HepG2 (cell line): ENCODE data around the gene PNLIPRP1. TPM values are rescaled to one million over a fixed set of nuclear protein-coding genes. Genes with fewer than 3 reads are reported as not detected.

ENCODE experiments used
- ATAC-seq: fragments of 200-7000 bp; cut with Tn5 transposase; 3 replicates; pipeline ENCODE4 v1.9.1; 2020; ENCODE audit warnings: mild to moderate bottlenecking, moderate library complexity
- BruUV-seq: library from RNA; stranded (reverse); fragments of 400-500 nt; replicated peaks from 2 replicates; lab custom pipeline; 2021; lab: Mats Ljungman, UMichigan
- CTCF ChIA-PET: fragments of 300-600 bp; formaldehyde crosslinking; extraction: SDS; loops from one replicate; lab custom pipeline; 2021; ENCODE audit warnings: low total read pairs, inconsistent platforms, low intra/inter-chr PET ratio; lab: Yijun Ruan, JAX
- POLR2A ChIA-PET: fragments of 350-600 bp; sonication (Branson Sonifier 250); formaldehyde crosslinking; loops from one replicate; lab custom pipeline; 2020; ENCODE audit warnings: antibody characterized with exemption, inconsistent platforms; lab: Yijun Ruan, JAX
- DNase-seq: peaks from one replicate; pipeline ENCODE4 v3.0.0-alpha.2; 2015; ENCODE audit warnings: low spot score
- FAIRE-seq: peaks from 3 replicates; lab custom pipeline; 2011; peaks lifted over from hg19 to GRCh38; lab: Jason Lieb, UNC
- H2AFZ ChIP-seq: one replicate; pipeline ENCODE4 v1.6.1; 2011; ENCODE audit warnings: low read length, inconsistent platforms
- H3K27ac ChIP-seq: fragments of 300-600 bp; 3 replicates; pipeline ENCODE4 v1.8.0; 2011; ENCODE audit warnings: mixed run types, mild to moderate bottlenecking, mixed read lengths, low read length, inconsistent platforms; ENCODE audit not compliant: insufficient read depth; ENCODE audit errors: extremely low read length
- H3K27me3 ChIP-seq, 2 experiments: fragments of 200-600 bp in 1 of 2; 2 replicates in 1 of 2; 3 replicates in 1 of 2; pipeline versions ENCODE4 v1.6.0 to v1.8.0; 2011; ENCODE audit warnings: low read length in 2 of 2, mild to moderate bottlenecking in 2 of 2, moderate library complexity in 2 of 2, inconsistent platforms in 1 of 2; ENCODE audit not compliant: insufficient read depth in 2 of 2, control insufficient read depth in 1 of 2
- H3K36me3 ChIP-seq, 2 experiments: fragments of 200-600 bp in 1 of 2; replicated peaks in 1 of 2; 2 replicates in 1 of 2; 3 replicates in 1 of 2; pipeline versions ENCODE4 v1.5.1 to v1.8.0; 2011; ENCODE audit warnings: low read length in 2 of 2, inconsistent platforms in 1 of 2; ENCODE audit not compliant: insufficient read depth in 2 of 2, control insufficient read depth in 1 of 2
- H3K4me1 ChIP-seq: 2 replicates; pipeline ENCODE4 v1.5.1; 2012; ENCODE audit warnings: low read length, inconsistent platforms; ENCODE audit not compliant: insufficient read depth
- H3K4me2 ChIP-seq: 2 replicates; pipeline ENCODE4 v1.6.0; 2011; ENCODE audit warnings: low read depth, low read length, inconsistent platforms
- H3K4me3 ChIP-seq, 3 experiments: fragments of 200-600 bp in 1 of 3; sonication (generic), shearing (Covaris generic) in 1 of 3; replicated peaks in 1 of 3; 2 replicates each; pipeline ENCODE4 v1.5.1; 2011 to 2016; ENCODE audit warnings: low read length in 3 of 3, inconsistent platforms in 2 of 3, low read depth in 2 of 3, mild to moderate bottlenecking in 2 of 3, control low read depth in 1 of 3, mixed read lengths in 1 of 3; ENCODE audit not compliant: insufficient read depth in 1 of 3
- H3K79me2 ChIP-seq: one replicate; pipeline ENCODE4 v1.6.1; 2011; ENCODE audit warnings: low read length, inconsistent platforms; ENCODE audit not compliant: insufficient read depth
- H3K9ac ChIP-seq: 2 replicates; pipeline ENCODE4 v1.6.0; 2011; ENCODE audit warnings: mild to moderate bottlenecking, low read depth, low read length, inconsistent platforms; ENCODE audit not compliant: insufficient read depth
- H3K9me3 ChIP-seq: 2 replicates; pipeline ENCODE4 v1.5.1; 2012; ENCODE audit warnings: mild to moderate bottlenecking, low read length
- H4K20me1 ChIP-seq: 2 replicates; pipeline ENCODE4 v1.6.0; 2011; ENCODE audit warnings: inconsistent platforms, mild to moderate bottlenecking, low read length, moderate library complexity; ENCODE audit not compliant: insufficient read depth
- BCL6 ChIP-seq: IDR thresholded peaks from 2 replicates; pipeline ENCODE4 v1.6.1; 2016; ENCODE audit warnings: missing genetic modification reagents, missing compliant biosample characterization
- HNRNPH1 ChIP-seq: fragments of 200-400 bp; formaldehyde crosslinking; optimal IDR thresholded peaks from 2 replicates; pipeline ENCODE3; 2017; ENCODE audit warnings: mild to moderate bottlenecking, low read depth, low read length
- NCOA2 ChIP-seq: sonication (generic); formaldehyde crosslinking; IDR thresholded peaks from 2 replicates; pipeline ENCODE4 v1.8.0; 2022; ENCODE audit warnings: inconsistent platforms
- RORA ChIP-seq: sonication (generic); formaldehyde crosslinking; IDR thresholded peaks from 2 replicates; pipeline ENCODE4 v1.5.0; 2020; ENCODE audit warnings: mild to moderate bottlenecking, missing genetic modification reagents, moderate library complexity
- SIN3A ChIP-seq: IDR thresholded peaks from 2 replicates; pipeline ENCODE4 v1.6.1; 2011; ENCODE audit warnings: low read depth, mild to moderate bottlenecking, control low read depth, low read length, borderline replicate concordance
- SOX13 ChIP-seq, 3 experiments: fragments of 450-650 bp in 1 of 3; sonication (generic) in 1 of 3; formaldehyde crosslinking in 1 of 3; IDR thresholded peaks in 2 of 3; conservative IDR thresholded peaks in 1 of 3; 2 replicates each; pipeline versions ENCODE4 v1.5.0 to v1.6.1; 2016 to 2020; ENCODE audit warnings: antibody characterized with exemption in 1 of 3, mild to moderate bottlenecking in 1 of 3, missing compliant biosample characterization in 1 of 3, missing genetic modification reagents in 1 of 3, moderate library complexity in 1 of 3
- SSRP1 ChIP-seq: IDR thresholded peaks from 2 replicates; pipeline ENCODE4 v1.6.1; 2016; ENCODE audit warnings: control low read depth
- ZBTB26 ChIP-seq: IDR thresholded peaks from 2 replicates; pipeline ENCODE4 v1.6.1; 2016; ENCODE audit warnings: missing compliant biosample characterization, missing genetic modification reagents, borderline replicate concordance
- ZBTB34 ChIP-seq: sonication (generic); formaldehyde crosslinking; IDR thresholded peaks from 2 replicates; pipeline ENCODE4 v1.8.0; 2022; ENCODE audit warnings: mild to moderate bottlenecking, missing genetic modification reagents
- ZBTB43 ChIP-seq: sonication (generic); formaldehyde crosslinking; conservative IDR thresholded peaks from 2 replicates; pipeline ENCODE4 v1.4.0; 2020; ENCODE audit warnings: missing genetic modification reagents
- ZBTB44 ChIP-seq: sonication (generic); formaldehyde crosslinking; IDR thresholded peaks from 2 replicates; pipeline ENCODE4 v1.4.0; 2020; ENCODE audit warnings: missing genetic modification reagents
- ZFAT ChIP-seq: sonication (generic); formaldehyde crosslinking; conservative IDR thresholded peaks from 2 replicates; pipeline ENCODE4 v1.8.1; 2023; ENCODE audit warnings: missing genetic modification reagents, inconsistent platforms
- ZNF224 ChIP-seq: sonication (generic); formaldehyde crosslinking; IDR thresholded peaks from 2 replicates; pipeline ENCODE4 v1.5.0; 2020; ENCODE audit warnings: mild to moderate bottlenecking, missing genetic modification reagents
- ZNF878 ChIP-seq: sonication (generic); formaldehyde crosslinking; IDR thresholded peaks from 2 replicates; pipeline ENCODE4 v1.8.1; 2023; ENCODE audit warnings: mild to moderate bottlenecking, missing genetic modification reagents, moderate library complexity
- WGBS: methylation state at CpG from one replicate; pipeline ENCODE4 v1.1.6; 2017; ENCODE audit warnings: low lambda C conversion rate; 5-methylcytosine and 5-hydroxymethylcytosine counted together
- in situ Hi-C: cut with HindIII; loops from 2 replicates; pipeline ENCODE4 v1.10.0; 2017; ENCODE audit warnings: low pct_unique_long_range_greater_than_20kb; ENCODE audit not compliant: extremely low pct_ligation_motif_present
- intact Hi-C: fragments of 100-400 bp; cut with micrococcal nuclease; formaldehyde crosslinking; loops from one replicate; pipeline ENCODE4 v1.10.0; 2022; ENCODE audit not compliant: unreplicated experiment
- polyA plus RNA-seq, 8 experiments: library from polyadenylated mRNA; depleted of rRNA in 3 of 8; stranded (reverse) in 7 of 8; unstranded in 1 of 8; fragments of >200 nt; fragmentation: Illumina TruSeq in 4 of 8; extraction: Trizol in 4 of 8; gene quantifications; 2 replicates each; pipeline versions ENCODE4 v1.2.1 to v1.2.3, GENCODE V29; 2011 to 2016; ENCODE audit warnings: low read depth in 4 of 8, missing spikeins in 1 of 8, mixed read lengths in 1 of 8; ENCODE audit not compliant: insufficient read depth in 1 of 8
- total RNA-seq, 5 experiments: library from RNA; depleted of rRNA; stranded (reverse); fragments of >200 nt; fragmentation: Illumina TruSeq; extraction: Trizol; gene quantifications; 2 replicates each; pipeline ENCODE4 v1.2.3, GENCODE V29; 2016; ENCODE audit warnings: low read depth in 1 of 5

PNLIPRP1 gene
- total and polyA plus RNA-seq, 2 of the 13 experiments (the other 11 are each of a cell fraction or from before 2014, with no cell fraction given): not detected

GRCh38 chr10:116621476-116621875 is 30.7 kb downstream of the PNLIPRP1 start:
- intact Hi-C loops (no loop called here), in situ Hi-C loops (no loop called here)
- Histone ChIP-seq H3K79me2 (no peaks in the 10 kb centered on the region), H3K9ac (no peak overlapping the region), H3K9me3 (no peaks in the 10 kb centered on the region), H3K27ac (no peak overlapping the region), H2AFZ (no peak overlapping the region), H3K4me2 (no peak overlapping the region), H4K20me1 (no peaks in the 10 kb centered on the region), H3K27me3 (no peaks in the 10 kb centered on the region; a peak in 1 of 5 replicates), H3K4me1 (peaks cover 20% of the 10 kb centered on the region), H3K36me3 (no peaks in the 10 kb centered on the region), H3K4me3 (no peak overlapping the region)
- WGBS: 69% methylated on average over 7 of the region's 8 CpGs
- ChIA-PET POLR2A (no interaction called here), CTCF (no interaction called here)
- BruUV-seq: no TSS peak
- DNase-seq (no peak), ATAC-seq (peak; percentile 12; the same call in 1 of the 3 replicates), FAIRE-seq (no peak)
- TF ChIP-seq NCOA2: no peak
- TF ChIP-seq SSRP1 (CRISPR knock-in tag): no peak
- TF ChIP-seq SIN3A: no peak
- TF ChIP-seq RORA (CRISPR knock-in tag): no peak
- TF ChIP-seq ZNF878: no peak
- TF ChIP-seq ZNF224: no peak
- no peak for TF ChIP-seq ZFAT (CRISPR knock-in tag)
- no peak for TF ChIP-seq BCL6 (CRISPR knock-in tag)
- no peak for TF ChIP-seq SOX13 (IDR thresholded peaks at IDR 0.05)
- no peak for TF ChIP-seq SOX13 (CRISPR knock-in tag; conservative IDR thresholded peaks at IDR 0.05 in 1 of 2, IDR thresholded peaks at IDR 0.05 in 1 of 2)
- TF ChIP-seq ZBTB34: no peak
- no peak for TF ChIP-seq ZBTB44 (CRISPR knock-in tag)
- no peak for TF ChIP-seq HNRNPH1
- no peak for TF ChIP-seq ZBTB43 (CRISPR knock-in tag)
- no peak for TF ChIP-seq ZBTB26 (CRISPR knock-in tag)
